Coronary artery (tissue), 2 donors: Measurements from ENCODE around the gene FOXO3.

Source experiments
- DNase-seq: peaks from one replicate; pipeline ENCODE4 v3.0.0-alpha.2; 2017; ENCODE audit warnings: low spot score
- H3K27ac ChIP-seq, 2 donors: fragments of 200-600 bp; sonication (generic); one replicate each; pipeline ENCODE4 v1.5.1; 2016 to 2019
- H3K4me3 ChIP-seq: fragments of 200-600 bp; sonication (generic); 2 replicates; pipeline ENCODE4 v1.5.1; 2016; ENCODE audit warnings: mild to moderate bottlenecking, moderate library complexity
- TF ChIP-seq, protein P1 (sequence below): fragments of 200-600 bp; sonication (generic); IDR thresholded peaks from one replicate; pipeline ENCODE4 v1.5.1; 2019; ENCODE audit warnings: antibody characterized with exemption

Gene FOXO3

DNA sequence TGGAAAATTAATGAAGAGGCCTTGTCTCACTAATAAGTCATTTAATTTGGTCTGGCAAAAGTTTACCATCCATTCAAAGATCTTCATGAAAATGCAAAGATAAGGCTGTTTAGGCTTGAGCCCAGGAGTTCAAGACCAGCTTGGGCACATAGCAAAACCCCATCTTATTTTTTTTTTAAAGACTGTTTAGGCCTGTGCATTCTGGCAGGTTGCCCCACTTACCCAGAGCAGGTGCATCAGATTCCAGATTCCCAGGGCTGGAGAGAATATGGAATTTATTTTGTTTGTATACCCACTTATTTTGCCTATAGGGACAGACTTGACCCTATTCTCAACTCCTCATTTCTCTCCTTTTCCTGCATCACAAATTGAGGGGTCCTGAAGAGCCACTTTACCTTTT, 5.7 kb downstream of the FOXO3 start:
- TF ChIP-seq, protein P1, sequence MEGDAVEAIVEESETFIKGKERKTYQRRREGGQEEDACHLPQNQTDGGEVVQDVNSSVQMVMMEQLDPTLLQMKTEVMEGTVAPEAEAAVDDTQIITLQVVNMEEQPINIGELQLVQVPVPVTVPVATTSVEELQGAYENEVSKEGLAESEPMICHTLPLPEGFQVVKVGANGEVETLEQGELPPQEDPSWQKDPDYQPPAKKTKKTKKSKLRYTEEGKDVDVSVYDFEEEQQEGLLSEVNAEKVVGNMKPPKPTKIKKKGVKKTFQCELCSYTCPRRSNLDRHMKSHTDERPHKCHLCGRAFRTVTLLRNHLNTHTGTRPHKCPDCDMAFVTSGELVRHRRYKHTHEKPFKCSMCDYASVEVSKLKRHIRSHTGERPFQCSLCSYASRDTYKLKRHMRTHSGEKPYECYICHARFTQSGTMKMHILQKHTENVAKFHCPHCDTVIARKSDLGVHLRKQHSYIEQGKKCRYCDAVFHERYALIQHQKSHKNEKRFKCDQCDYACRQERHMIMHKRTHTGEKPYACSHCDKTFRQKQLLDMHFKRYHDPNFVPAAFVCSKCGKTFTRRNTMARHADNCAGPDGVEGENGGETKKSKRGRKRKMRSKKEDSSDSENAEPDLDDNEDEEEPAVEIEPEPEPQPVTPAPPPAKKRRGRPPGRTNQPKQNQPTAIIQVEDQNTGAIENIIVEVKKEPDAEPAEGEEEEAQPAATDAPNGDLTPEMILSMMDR: no peak
- Histone ChIP-seq H3K4me3 (peak overlapping the region; percentile 36), H3K27ac (peak overlapping the region; percentile 89 to 98)
- DNase-seq: no peak

DNA sequence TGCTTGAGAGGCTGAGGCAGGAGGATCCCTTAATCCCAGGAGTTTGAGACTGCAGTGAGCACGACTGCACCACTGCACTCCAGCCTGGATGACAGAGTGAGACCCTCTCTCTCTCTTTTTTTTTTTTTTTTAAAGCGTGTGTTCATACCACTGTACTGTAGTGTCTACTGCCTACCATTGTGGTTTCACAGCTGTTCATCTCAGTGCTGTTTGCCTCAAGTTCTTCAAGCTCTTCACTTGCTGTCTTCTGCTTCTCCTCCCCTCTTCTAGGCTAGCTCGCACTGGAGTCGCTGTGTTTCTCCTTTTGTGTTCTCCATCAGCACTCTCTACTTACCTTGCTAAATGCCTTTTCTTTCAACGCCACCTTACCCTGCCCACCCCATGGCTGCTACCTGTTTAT, 7.4 kb downstream of the FOXO3 start:
- no peak overlapping the region for H3K4me3 ChIP-seq
- peak overlapping the region in 1 of 2 donors; percentile 6 for H3K27ac ChIP-seq
- TF ChIP-seq, protein P1: no peak
- no peak for DNase-seq

DNA sequence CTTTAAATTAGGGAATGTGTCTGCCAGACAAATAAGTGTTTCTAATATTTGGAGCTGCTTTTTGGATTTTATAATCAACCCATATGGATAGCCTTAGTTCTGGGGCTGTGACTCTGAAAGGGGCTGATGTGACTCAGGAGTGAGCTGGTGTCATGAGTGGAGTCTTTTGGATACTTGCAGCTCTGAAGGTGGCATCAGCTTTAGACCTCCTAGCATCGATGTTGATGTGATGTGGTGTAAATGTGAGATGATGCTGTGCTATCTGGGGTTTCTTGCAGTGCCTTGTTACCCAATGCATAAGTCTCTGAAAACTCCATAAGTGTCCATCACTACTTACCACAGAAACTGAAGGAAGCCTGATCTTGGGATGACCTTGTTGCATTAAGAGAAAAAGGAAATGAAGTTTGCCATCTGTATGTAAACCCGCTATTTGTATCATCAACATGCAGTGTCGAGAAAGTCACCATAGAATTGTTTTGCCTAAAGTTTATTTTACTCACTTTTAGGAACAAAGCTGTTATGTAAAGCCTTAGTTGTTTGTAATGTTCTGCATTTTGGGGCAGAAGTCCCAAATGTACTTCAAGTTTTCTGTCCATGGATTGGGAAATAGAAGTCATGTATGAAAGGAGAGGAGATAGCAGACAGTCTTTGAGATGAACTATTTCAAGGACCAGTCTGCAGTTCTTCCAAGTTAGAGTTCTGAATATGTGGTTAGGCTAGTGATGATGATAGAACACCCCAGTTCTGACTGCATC, 8.0 kb downstream of the FOXO3 start:
- peak overlapping the region; percentile 6 to 32 for H3K27ac ChIP-seq
- H3K4me3 ChIP-seq: no peak overlapping the region
- DNase-seq: no peak
- TF ChIP-seq, protein P1: no peak

DNA sequence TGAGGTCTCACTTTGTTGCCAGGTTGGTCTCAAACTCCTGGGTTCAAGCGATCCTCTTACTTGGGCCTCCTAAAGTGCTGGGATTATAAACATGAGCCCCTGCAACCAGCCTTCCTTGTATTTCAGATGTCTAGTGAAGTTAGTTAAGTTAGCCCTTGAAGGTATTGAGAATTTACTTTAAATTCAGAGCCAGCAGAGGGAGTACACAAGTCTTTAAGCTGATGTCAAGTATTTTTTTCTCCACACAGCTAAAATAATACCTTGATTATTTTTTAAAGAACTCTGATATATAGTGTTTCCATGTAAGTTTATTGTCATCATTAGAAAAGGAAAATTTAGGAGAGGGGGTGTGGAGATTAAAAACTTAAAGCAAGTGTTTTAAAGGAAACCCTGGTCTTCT, 9.8 kb downstream of the FOXO3 start:
- DNase-seq: no peak
- no peak overlapping the region for H3K4me3 ChIP-seq
- TF ChIP-seq, protein P1: no peak
- peak overlapping the region in 1 of 2 donors; percentile 34 for H3K27ac ChIP-seq

DNA sequence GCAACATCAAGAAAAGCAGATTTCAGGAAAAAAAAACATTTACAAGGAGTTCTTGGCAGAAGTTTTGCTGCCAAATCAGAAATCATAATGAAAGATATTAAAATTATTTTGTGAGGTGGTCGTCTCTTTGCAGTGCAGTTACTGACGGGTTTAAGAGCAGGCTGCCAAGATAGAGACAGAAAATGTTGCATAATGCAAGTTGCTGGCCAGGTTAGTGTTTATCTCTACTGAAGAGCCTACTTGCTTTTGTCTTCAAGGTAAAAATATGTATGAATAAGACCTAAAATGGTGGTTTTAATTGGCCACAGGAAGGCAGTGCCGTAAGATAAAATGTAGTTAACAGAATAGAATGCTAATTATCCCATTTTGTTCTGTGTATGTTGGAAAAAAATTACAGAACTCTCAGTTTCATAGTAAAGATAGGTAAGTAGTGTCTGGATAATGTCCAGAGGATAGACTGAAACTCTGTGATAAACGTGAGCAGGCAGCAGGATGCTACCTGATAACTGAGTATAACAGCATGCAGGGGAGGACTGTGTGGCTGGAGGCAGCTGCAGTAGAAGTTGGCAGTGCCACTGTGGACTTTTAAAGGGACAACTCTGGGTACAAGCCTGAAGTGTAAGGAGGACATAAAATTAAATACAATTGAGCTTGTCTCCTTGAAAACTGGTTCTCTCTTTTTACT, 13.9 kb downstream of the FOXO3 start:
- TF ChIP-seq, protein P1: no peak
- peak overlapping the region; percentile 20 to 38 for H3K27ac ChIP-seq
- DNase-seq: no peak
- H3K4me3 ChIP-seq: peak overlapping the region; percentile 25

DNA sequence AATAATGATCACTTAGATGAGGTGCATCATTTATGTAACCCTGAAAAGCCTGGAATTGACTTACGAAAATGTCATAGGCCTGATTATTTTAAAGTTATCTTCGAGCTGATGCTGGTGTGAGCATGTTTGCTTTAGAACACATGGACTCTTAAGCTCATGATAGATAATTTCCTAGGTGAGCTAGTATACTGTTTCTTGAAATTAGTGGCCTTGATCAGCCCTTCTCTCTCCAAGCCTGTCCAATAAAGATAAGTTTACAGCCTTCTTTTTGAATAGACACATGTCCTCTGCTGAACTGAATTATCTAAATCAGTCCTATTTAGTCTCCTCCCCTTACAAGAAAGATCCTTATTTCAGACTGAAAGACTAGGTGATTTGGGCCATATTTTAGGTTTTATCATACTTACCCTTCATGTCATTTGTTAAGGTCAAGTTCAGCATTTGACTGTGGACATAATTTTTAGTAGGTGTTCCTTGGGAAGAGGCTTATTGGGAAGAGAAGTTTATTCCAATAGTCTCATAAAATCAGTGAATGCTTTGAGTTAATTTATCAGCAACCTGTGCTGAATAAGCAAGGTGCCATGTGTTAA, 15.3 kb downstream of the FOXO3 start:
- no peak overlapping the region for H3K4me3 ChIP-seq
- TF ChIP-seq, protein P1: no peak
- H3K27ac ChIP-seq: peak overlapping the region; percentile 3 to 8
- DNase-seq: no peak
